ENCODE measurements around the gene GOLGA6L26.
"Not testable (repeated sequence)": the region's sequence is repeated elsewhere in the genome, so short reads cannot be mapped to it uniquely, and the experiment has no call there.

GOLGA6L26 gene

GRCh38 chr15:23334096-23334495 lies at the start of gene GOLGA6L26:
GOLGA6L26 (minus strand) TSS chr15:23334196; CDS start chr15:23334135, 61 bp downstream.
- DNase-seq, result not testable (repeated sequence)

GRCh38 chr15:23381192-23381591 lies 47.2 kb upstream of the GOLGA6L26 start:
- DNase-seq, result not testable (repeated sequence)

GRCh38 chr15:23380700-23381099 lies 46.7 kb upstream of the GOLGA6L26 start:
- DNase-seq, result not testable (repeated sequence)

- not testable (repeated sequence) for DNase-seq
Measured at GRCh38 chr15:23378946-23379345, 45.0 kb upstream of the GOLGA6L26 start.

- not testable (repeated sequence) for DNase-seq
Measured at GRCh38 chr15:23374226-23374625, 40.2 kb upstream of the GOLGA6L26 start.

- DNase-seq, result not testable (repeated sequence)
Measured at GRCh38 chr15:23372891-23373600, 39.0 kb upstream of the GOLGA6L26 start.

GRCh38 chr15:23372284-23372683 lies 38.3 kb upstream of the GOLGA6L26 start:
- no peak for DNase-seq

- DNase-seq, result not testable (repeated sequence)
Measured at GRCh38 chr15:23371868-23372267, 37.9 kb upstream of the GOLGA6L26 start.

- DNase-seq, result not testable (repeated sequence)
Measured at GRCh38 chr15:23371134-23371533, 37.1 kb upstream of the GOLGA6L26 start.

GRCh38 chr15:23370578-23370977 lies 36.6 kb upstream of the GOLGA6L26 start:
- no peak for DNase-seq

GRCh38 chr15:23364261-23364660 lies 30.3 kb upstream of the GOLGA6L26 start:
- DNase-seq, result not testable (repeated sequence)

GRCh38 chr15:23362622-23363021 lies 28.6 kb upstream of the GOLGA6L26 start:
- DNase-seq, result not testable (repeated sequence)

- DNase-seq, result not testable (repeated sequence)
Measured at GRCh38 chr15:23354448-23354847, 20.5 kb upstream of the GOLGA6L26 start, which contains the start of gene GOLGA8S. GOLGA8S (plus strand) TSS chr15:23354748; CDS start chr15:23354810, 62 bp downstream.

- DNase-seq, result not testable (repeated sequence)
Measured at GRCh38 chr15:23311233-23311632, 22.8 kb downstream of the GOLGA6L26 start.

GRCh38 chr15:23305921-23306320 lies 28.1 kb downstream of the GOLGA6L26 start:
- DNase-seq, result not testable (repeated sequence)

GRCh38 chr15:23304805-23305204 lies 29.2 kb downstream of the GOLGA6L26 start:
- DNase-seq, result not testable (repeated sequence)

- not testable (repeated sequence) for DNase-seq
Measured at GRCh38 chr15:23304267-23304666, 29.7 kb downstream of the GOLGA6L26 start.

GRCh38 chr15:23303654-23304053 lies 30.3 kb downstream of the GOLGA6L26 start:
- not testable (repeated sequence) for DNase-seq

- not testable (repeated sequence) for DNase-seq
Measured at GRCh38 chr15:23303246-23303645, 30.8 kb downstream of the GOLGA6L26 start.
